Cerebellar cortex (tissue), 1 donor: ENCODE measurements around the gene SAP30BP.

Experiments used
- DNase-seq: peaks from one replicate; pipeline ENCODE4 v3.0.0-alpha.2; 2015; ENCODE audit warnings: low spot score

Gene SAP30BP

GRCh38 chr17:75719732-75720131 is 52.6 kb downstream of the SAP30BP start:
- DNase-seq: no peak

- no peak for DNase-seq
Observed at GRCh38 chr17:75720656-75721462, 53.7 kb downstream of the SAP30BP start, which contains the start of gene ITGB4. ITGB4 (plus strand) TSS chr17:75721459; CDS start chr17:75724704, 3,245 bp downstream.

GRCh38 chr17:75721463-75722011 is 54.4 kb downstream of the SAP30BP start:
- DNase-seq: no peak

GRCh38 chr17:75722076-75722475 is 54.9 kb downstream of the SAP30BP start:
- DNase-seq: no peak

GRCh38 chr17:75722542-75723095 is 55.5 kb downstream of the SAP30BP start:
- no peak for DNase-seq

- no peak for DNase-seq
Observed at GRCh38 chr17:75723171-75723930, 56.2 kb downstream of the SAP30BP start.

- DNase-seq: no peak
Observed at GRCh38 chr17:75724016-75725003, 57.2 kb downstream of the SAP30BP start.

- DNase-seq: no peak
Observed at GRCh38 chr17:75725504-75725903, 58.4 kb downstream of the SAP30BP start.

GRCh38 chr17:75727391-75727790 is 60.3 kb downstream of the SAP30BP start:
- DNase-seq: no peak

- DNase-seq: no peak
Observed at GRCh38 chr17:75729351-75729750, 62.2 kb downstream of the SAP30BP start.

GRCh38 chr17:75730065-75730464 is 62.9 kb downstream of the SAP30BP start:
- no peak for DNase-seq

- DNase-seq: no peak
Observed at GRCh38 chr17:75731086-75731715, 64.1 kb downstream of the SAP30BP start.

- DNase-seq: no peak
Observed at GRCh38 chr17:75731716-75732498, 64.8 kb downstream of the SAP30BP start.

GRCh38 chr17:75733471-75733870 is 66.3 kb downstream of the SAP30BP start:
- no peak for DNase-seq

GRCh38 chr17:75734674-75735294 is 67.6 kb downstream of the SAP30BP start:
- no peak for DNase-seq

- no peak for DNase-seq
Observed at GRCh38 chr17:75736173-75736835, 69.2 kb downstream of the SAP30BP start.

- DNase-seq: no peak
Observed at GRCh38 chr17:75737133-75737962, 70.2 kb downstream of the SAP30BP start.

- DNase-seq: no peak
Observed at GRCh38 chr17:75738218-75738802, 71.2 kb downstream of the SAP30BP start.
